WTC11 (cell line): ENCODE results near the gene EAF1. TPM values are rescaled to one million over a fixed set of nuclear protein-coding genes. Genes with fewer than 3 reads are reported as not detected.
"Not testable (repeated sequence)": the region's sequence is repeated elsewhere in the genome, so short reads cannot be mapped to it uniquely, and the experiment has no call there.

Experiments used
- ATAC-seq: fragments of 200-7000 bp; cut with Tn5 transposase; 2 replicates; pipeline ENCODE4 v1.10.0; 2021; ENCODE audit warnings: mild to moderate bottlenecking, moderate library complexity
- CTCF ChIA-PET: fragments of 300-600 bp; sonication (Branson Sonifier 250); formaldehyde crosslinking; loops from one replicate; lab custom pipeline; 2021; ENCODE audit warnings: antibody characterized with exemption; lab: Charles Lee
- POLR2A ChIA-PET: fragments of 350-600 bp; sonication (Branson Sonifier 250); formaldehyde crosslinking; loops from one replicate; lab custom pipeline; 2021; ENCODE audit warnings: antibody characterized with exemption; lab: Charles Lee
- DNase-seq: peaks from one replicate; pipeline ENCODE4 v3.0.0; 2021; ENCODE audit warnings: low spot score
- H3K27ac Mint-ChIP-seq: 2 replicates; pipeline ENCODE4 v1.8.0; 2021; ENCODE audit warnings: mixed read lengths
- H3K27me3 Mint-ChIP-seq: 2 replicates; pipeline ENCODE4 v1.8.0; 2021; ENCODE audit warnings: low read depth, mild to moderate bottlenecking, moderate library complexity, mixed read lengths
- H3K36me3 Mint-ChIP-seq: 2 replicates; pipeline ENCODE4 v1.8.0; 2021; ENCODE audit warnings: mixed read lengths
- H3K4me1 Mint-ChIP-seq: 2 replicates; pipeline ENCODE4 v1.8.0; 2022; ENCODE audit warnings: mixed read lengths
- H3K4me3 Mint-ChIP-seq: 2 replicates; pipeline ENCODE4 v1.8.0; 2021; ENCODE audit warnings: mild to moderate bottlenecking, moderate library complexity, mixed read lengths
- H3K9me3 Mint-ChIP-seq: 2 replicates; pipeline ENCODE4 v1.8.0; 2021; ENCODE audit warnings: mixed read lengths
- CBFB ChIP-seq: sonication (generic); formaldehyde crosslinking; IDR thresholded peaks from 2 replicates; pipeline ENCODE4 v1.8.1; 2022; ENCODE audit warnings: mild to moderate bottlenecking, low read depth, missing genetic modification reagents
- CREM ChIP-seq: sonication (generic); formaldehyde crosslinking; IDR thresholded peaks from 2 replicates; pipeline ENCODE4 v1.8.1; 2022; ENCODE audit warnings: mild to moderate bottlenecking, missing genetic modification reagents, moderate library complexity
- FOXP1 ChIP-seq: sonication (generic); formaldehyde crosslinking; IDR thresholded peaks from 2 replicates; pipeline ENCODE4 v1.8.0; 2022; ENCODE audit warnings: missing genetic modification reagents, mild to moderate bottlenecking, moderate library complexity, borderline replicate concordance
- KAT7 ChIP-seq: sonication (generic); formaldehyde crosslinking; IDR thresholded peaks from 2 replicates; pipeline ENCODE4 v1.8.1; 2023; ENCODE audit warnings: missing genetic modification reagents, mild to moderate bottlenecking, borderline replicate concordance
- NR2C2 ChIP-seq: sonication (generic); formaldehyde crosslinking; IDR thresholded peaks from 2 replicates; pipeline ENCODE4 v1.8.0; 2022; ENCODE audit warnings: mild to moderate bottlenecking, missing genetic modification reagents
- RELA ChIP-seq: sonication (generic); formaldehyde crosslinking; IDR thresholded peaks from 2 replicates; pipeline ENCODE4 v1.8.1; 2022; ENCODE audit warnings: missing genetic modification reagents, mild to moderate bottlenecking, borderline replicate concordance
- TCF7 ChIP-seq: sonication (generic); formaldehyde crosslinking; IDR thresholded peaks from 2 replicates; pipeline ENCODE4 v1.8.0; 2022; ENCODE audit warnings: mild to moderate bottlenecking, low read depth, missing genetic modification reagents, moderate library complexity
- TEAD1 ChIP-seq: sonication (generic); formaldehyde crosslinking; IDR thresholded peaks from 2 replicates; pipeline ENCODE4 v1.8.0; 2022; ENCODE audit warnings: mild to moderate bottlenecking, missing genetic modification reagents
- ZNF396 ChIP-seq: fragments of 250-450 bp; sonication (Bioruptor Pico); IDR thresholded peaks from 2 replicates; pipeline ENCODE4 v1.8.0; 2021; ENCODE audit warnings: mild to moderate bottlenecking, moderate library complexity, borderline replicate concordance
- total RNA-seq: library from RNA; stranded (reverse); gene quantifications from 3 replicates; pipeline ENCODE4 v1.2.3, GENCODE V29; 2021
- TF ChIP-seq, protein P1 (sequence below): sonication (generic); formaldehyde crosslinking; conservative IDR thresholded peaks from 2 replicates; pipeline ENCODE4 v1.8.1; 2022; ENCODE audit warnings: mild to moderate bottlenecking, missing genetic modification reagents
- TF ChIP-seq, protein P2 (sequence below): sonication (generic); formaldehyde crosslinking; IDR thresholded peaks from 2 replicates; pipeline ENCODE4 v1.8.0; 2022; ENCODE audit warnings: mild to moderate bottlenecking, missing genetic modification reagents
- TF ChIP-seq, protein P3 (sequence below): sonication (generic); formaldehyde crosslinking; IDR thresholded peaks from 2 replicates; pipeline ENCODE4 v1.8.1; 2023; ENCODE audit warnings: mild to moderate bottlenecking, missing genetic modification reagents, moderate library complexity
- TF ChIP-seq, protein P4 (sequence below): sonication (generic); formaldehyde crosslinking; IDR thresholded peaks from 2 replicates; pipeline ENCODE4 v1.8.0; 2023; ENCODE audit warnings: missing genetic modification reagents
- TF ChIP-seq, protein P5 (sequence below): sonication (generic); formaldehyde crosslinking; IDR thresholded peaks from 2 replicates; pipeline ENCODE4 v1.8.1; 2023; ENCODE audit warnings: mild to moderate bottlenecking, missing genetic modification reagents, moderate library complexity
- TF ChIP-seq, protein P6 (sequence below): sonication (generic); formaldehyde crosslinking; IDR thresholded peaks from 2 replicates; pipeline ENCODE4 v1.8.1; 2023; ENCODE audit warnings: mild to moderate bottlenecking, moderate library complexity, missing genetic modification reagents

Gene EAF1
- total RNA-seq, 1 experiment from 2014 or later, result 25.4 TPM

DNA sequence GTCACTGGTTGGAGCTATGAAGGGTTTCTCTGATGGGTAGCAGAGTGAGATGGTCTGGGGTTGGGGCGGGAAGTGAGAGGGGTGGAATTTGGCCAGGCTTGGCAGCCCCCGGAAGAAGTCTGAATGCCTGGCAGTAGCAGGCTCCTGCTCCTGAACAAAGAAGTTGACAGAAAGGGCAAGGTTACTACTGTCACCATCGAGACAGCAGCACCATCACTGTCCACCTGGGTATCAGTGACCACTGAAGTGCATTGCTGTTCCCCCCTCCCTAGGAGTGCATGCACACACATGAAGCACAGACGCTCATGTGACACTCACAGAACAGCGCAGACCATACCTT, 51.2 kb downstream of the EAF1 start (continued):
- TF ChIP-seq, protein P1, sequence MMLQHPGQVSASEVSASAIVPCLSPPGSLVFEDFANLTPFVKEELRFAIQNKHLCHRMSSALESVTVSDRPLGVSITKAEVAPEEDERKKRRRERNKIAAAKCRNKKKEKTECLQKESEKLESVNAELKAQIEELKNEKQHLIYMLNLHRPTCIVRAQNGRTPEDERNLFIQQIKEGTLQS (CRISPR knock-in tag), result no peak

DNA sequence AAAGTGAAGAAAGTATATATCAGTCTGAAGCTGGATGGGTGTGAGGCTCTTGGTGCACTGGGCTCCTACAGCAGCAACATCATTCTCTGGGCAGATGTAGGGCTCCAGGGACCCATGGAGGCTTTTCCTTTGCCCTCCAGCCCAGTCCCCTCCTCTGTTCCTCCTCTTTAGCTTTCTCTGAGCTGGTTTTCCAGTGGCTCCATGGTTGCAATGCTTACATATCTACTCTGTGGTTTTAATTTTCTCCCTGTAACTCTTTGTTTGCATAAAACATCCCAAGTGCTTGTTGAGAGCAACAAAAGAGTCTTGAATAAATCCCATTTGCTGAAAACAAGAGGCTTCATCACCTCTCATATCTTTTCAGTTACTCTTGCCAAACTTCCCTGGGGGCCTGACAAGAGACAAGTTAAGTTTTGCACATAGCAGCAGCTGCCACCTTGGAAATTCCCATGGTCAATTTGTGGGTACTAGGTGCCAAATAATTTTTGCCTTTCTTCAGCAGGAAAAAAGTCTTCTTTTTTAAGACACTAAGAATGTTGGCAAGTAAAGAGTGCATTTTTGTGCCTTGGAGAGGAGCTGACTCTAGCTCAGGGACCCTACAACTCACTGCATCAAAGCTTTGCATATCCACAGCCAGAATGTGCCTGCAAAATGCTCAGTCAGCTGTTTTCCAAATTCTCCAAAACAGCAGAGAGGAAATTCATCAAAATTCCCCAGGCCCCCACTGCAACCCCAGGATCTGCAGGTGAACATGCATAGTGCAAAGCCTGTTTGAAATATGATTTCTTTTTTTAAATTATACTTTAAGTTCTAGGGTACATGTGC, 52.2 kb downstream of the EAF1 start:
- Mint-ChIP-seq H3K27me3 (peaks cover 30% of the 10 kb centered on the region), H3K4me1 (no peaks in the 10 kb centered on the region), H3K9me3 (peaks cover 17% of the 10 kb centered on the region; the same call in 1 of the 2 replicates), H3K4me3 (no peak overlapping the region), H3K27ac (no peak overlapping the region), H3K36me3 (no peaks in the 10 kb centered on the region)
- TF ChIP-seq FOXP1 (CRISPR knock-in tag) (no peak), RELA (CRISPR knock-in tag) (no peak), TEAD1 (CRISPR knock-in tag) (no peak)
- TF ChIP-seq, protein P2, sequence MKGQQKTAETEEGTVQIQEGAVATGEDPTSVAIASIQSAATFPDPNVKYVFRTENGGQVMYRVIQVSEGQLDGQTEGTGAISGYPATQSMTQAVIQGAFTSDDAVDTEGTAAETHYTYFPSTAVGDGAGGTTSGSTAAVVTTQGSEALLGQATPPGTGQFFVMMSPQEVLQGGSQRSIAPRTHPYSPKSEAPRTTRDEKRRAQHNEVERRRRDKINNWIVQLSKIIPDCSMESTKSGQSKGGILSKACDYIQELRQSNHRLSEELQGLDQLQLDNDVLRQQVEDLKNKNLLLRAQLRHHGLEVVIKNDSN (CRISPR knock-in tag), result no peak
- POLR2A ChIA-PET, result no interaction called here
- CTCF ChIA-PET, result no interaction called here
- no peak for DNase-seq
- no peak for ATAC-seq

DNA sequence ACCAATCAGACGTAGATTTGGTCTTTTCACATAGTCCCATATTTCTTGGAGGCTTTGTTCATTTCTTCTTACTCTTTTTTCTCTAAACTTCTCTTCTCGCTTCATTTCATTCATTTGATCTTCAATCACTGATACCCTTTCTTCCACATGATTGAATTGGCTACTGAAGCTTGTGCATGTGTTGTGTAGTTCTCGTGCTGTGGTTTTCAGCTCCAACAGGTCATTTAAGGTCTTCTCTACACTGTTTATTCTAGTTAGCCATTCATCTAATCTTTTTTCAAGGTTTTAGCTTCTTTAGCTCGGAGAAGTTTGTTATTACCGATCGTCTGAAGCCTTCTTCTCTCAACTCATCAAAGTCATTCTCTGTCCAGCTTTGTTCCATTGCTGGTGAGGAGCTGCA, 57.2 kb downstream of the EAF1 start:
- ATAC-seq, H3K4me3 Mint-ChIP-seq, CTCF ChIA-PET, POLR2A ChIA-PET, H3K4me1 Mint-ChIP-seq, H3K27ac Mint-ChIP-seq, H3K36me3 Mint-ChIP-seq, DNase-seq: not testable (repeated sequence)
- peaks cover 19% of the 10 kb centered on the region; the same call in 1 of the 2 replicates for H3K9me3 Mint-ChIP-seq
- H3K27me3 Mint-ChIP-seq, result peaks cover 31% of the 10 kb centered on the region

DNA sequence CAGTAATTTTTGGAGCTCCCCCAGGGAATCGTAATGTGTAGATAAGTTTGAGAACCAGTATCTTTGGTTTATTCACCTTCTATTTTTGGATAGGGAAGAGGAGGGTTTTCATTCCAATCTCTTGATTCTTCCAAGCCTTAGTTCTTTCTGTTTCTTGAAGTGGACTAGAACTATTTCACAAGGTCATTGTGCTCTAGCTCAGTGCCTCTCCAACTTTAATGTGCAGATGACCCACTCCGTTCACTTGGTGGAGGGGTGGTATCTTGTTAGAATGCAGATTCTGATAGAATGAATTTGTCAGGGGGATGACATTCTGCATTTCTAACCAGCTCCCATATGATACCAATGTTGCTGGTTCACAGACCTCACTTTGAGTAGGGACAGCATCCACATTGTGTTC, 58.6 kb downstream of the EAF1 start:
- POLR2A ChIA-PET, result no interaction called here
- DNase-seq (no peak), ATAC-seq (no peak)
- H3K4me1 Mint-ChIP-seq, result no peaks in the 10 kb centered on the region
- peaks cover 15% of the 10 kb centered on the region; the same call in 1 of the 2 replicates for H3K9me3 Mint-ChIP-seq
- no peak for TF ChIP-seq ZNF396 (CRISPR knock-in tag)
- TF ChIP-seq, protein P3, sequence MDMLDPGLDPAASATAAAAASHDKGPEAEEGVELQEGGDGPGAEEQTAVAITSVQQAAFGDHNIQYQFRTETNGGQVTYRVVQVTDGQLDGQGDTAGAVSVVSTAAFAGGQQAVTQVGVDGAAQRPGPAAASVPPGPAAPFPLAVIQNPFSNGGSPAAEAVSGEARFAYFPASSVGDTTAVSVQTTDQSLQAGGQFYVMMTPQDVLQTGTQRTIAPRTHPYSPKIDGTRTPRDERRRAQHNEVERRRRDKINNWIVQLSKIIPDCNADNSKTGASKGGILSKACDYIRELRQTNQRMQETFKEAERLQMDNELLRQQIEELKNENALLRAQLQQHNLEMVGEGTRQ (CRISPR knock-in tag), result no peak
- no peak for TF ChIP-seq TCF7 (CRISPR knock-in tag)
- TF ChIP-seq, protein P4, sequence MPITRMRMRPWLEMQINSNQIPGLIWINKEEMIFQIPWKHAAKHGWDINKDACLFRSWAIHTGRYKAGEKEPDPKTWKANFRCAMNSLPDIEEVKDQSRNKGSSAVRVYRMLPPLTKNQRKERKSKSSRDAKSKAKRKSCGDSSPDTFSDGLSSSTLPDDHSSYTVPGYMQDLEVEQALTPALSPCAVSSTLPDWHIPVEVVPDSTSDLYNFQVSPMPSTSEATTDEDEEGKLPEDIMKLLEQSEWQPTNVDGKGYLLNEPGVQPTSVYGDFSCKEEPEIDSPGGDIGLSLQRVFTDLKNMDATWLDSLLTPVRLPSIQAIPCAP, result no peak
- H3K27me3 Mint-ChIP-seq, result peaks cover 29% of the 10 kb centered on the region
- no peak overlapping the region for H3K27ac Mint-ChIP-seq
- no peaks in the 10 kb centered on the region for H3K36me3 Mint-ChIP-seq
- CTCF ChIA-PET, result no interaction called here
- no peak overlapping the region for H3K4me3 Mint-ChIP-seq

DNA sequence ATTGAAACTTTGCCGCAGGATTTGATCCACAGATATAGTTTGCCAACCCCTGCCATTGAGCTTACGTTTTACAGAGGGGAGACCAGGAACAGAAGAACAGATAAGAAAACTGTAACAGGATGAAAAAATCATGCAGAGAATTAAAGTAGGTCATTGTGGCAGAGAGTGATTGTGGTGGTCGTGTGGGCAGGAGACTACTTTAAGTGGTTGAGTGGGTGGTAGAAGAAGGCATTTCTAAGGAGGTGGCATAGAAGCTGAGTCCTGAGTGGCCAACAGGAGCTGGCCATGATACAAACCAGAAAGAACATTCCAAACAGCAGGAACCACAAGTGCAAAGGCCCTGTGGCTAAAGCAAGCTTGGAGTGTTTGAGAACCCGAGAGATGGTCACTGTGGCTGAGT, 59.6 kb downstream of the EAF1 start:
- Mint-ChIP-seq H3K27ac (no peak overlapping the region), H3K27me3 (peaks cover 22% of the 10 kb centered on the region), H3K36me3 (no peaks in the 10 kb centered on the region), H3K4me1 (no peaks in the 10 kb centered on the region), H3K9me3 (peaks cover 8% of the 10 kb centered on the region; the same call in 1 of the 2 replicates), H3K4me3 (no peak overlapping the region)
- CTCF ChIA-PET, result no interaction called here
- POLR2A ChIA-PET, result no interaction called here
- no peak for DNase-seq
- no peak for ATAC-seq
- TF ChIP-seq ZNF396 (CRISPR knock-in tag), result no peak
- TF ChIP-seq, protein P5, sequence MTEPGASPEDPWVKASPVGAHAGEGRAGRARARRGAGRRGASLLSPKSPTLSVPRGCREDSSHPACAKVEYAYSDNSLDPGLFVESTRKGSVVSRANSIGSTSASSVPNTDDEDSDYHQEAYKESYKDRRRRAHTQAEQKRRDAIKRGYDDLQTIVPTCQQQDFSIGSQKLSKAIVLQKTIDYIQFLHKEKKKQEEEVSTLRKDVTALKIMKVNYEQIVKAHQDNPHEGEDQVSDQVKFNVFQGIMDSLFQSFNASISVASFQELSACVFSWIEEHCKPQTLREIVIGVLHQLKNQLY (CRISPR knock-in tag), result no peak
- no peak for TF ChIP-seq NR2C2 (CRISPR knock-in tag)
- no peak for TF ChIP-seq CBFB
- TF ChIP-seq, protein P4, result no peak
- TF ChIP-seq KAT7, result no peak
- TF ChIP-seq, protein P6, sequence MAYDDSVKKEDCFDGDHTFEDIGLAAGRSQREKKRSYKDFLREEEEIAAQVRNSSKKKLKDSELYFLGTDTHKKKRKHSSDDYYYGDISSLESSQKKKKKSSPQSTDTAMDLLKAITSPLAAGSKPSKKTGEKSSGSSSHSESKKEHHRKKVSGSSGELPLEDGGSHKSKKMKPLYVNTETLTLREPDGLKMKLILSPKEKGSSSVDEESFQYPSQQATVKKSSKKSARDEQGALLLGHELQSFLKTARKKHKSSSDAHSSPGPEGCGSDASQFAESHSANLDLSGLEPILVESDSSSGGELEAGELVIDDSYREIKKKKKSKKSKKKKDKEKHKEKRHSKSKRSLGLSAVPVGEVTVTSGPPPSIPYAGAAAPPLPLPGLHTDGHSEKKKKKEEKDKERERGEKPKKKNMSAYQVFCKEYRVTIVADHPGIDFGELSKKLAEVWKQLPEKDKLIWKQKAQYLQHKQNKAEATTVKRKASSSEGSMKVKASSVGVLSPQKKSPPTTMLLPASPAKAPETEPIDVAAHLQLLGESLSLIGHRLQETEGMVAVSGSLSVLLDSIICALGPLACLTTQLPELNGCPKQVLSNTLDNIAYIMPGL (CRISPR knock-in tag), result no peak
- no peak for TF ChIP-seq CREM (CRISPR knock-in tag)
